ENCODE results near the gene FLII. TPM values are rescaled to one million over a fixed set of nuclear protein-coding genes. Genes with fewer than 3 reads are reported as not detected.

FLII gene
- total and polyA plus RNA-seq, 2 of the 13 experiments (the other 11 are each of a cell fraction or from before 2014, with no cell fraction given) = 130 to 303 TPM

DNA sequence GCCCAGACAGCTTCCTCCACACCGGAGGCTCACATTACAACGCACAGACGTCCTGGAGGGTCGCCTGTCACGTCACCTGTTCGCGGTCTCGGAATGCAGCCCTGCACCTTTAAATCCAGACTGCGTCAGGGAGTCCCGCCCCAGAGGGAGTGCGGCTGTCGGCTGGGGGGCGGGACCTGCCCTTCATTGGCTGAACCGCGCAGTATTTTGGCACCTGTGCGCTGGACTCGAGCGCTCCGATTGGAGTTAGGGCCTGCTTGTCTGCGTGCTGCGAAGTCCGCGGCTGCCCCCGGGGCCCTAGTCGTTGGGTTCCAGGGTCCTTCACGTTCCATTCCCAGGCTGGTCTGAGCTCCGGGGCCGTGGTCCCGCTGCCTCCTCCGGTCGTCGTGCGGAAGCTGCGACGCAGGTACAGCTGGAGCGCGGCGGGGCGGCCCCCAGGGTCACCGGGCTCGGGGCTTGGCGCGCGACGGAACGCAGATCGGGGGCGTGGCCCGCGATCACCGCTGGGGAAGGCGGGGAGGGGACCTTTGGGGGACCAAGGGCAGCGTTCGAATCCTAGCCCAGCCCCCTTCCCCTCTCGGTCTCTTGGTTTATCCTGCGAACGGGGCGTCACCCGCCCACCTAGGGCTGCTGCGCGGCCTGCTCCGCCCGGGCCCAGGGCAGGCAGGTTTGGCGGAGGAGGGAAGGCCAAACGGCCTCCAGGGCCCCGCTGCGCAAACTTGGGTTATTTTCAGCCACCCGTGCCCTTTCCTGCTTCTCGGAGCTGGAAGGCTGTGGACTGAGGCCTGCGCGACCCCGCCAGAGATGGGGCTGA lies 2.0 kb upstream of the FLII start, which contains the start of gene MIEF2 (continued):
- TF ChIP-seq ZNF552 (CRISPR knock-in tag; IDR thresholded peaks at IDR 0.05; ENCODE audit: borderline replicate concordance) (0 out of 2 replicates have a peak, but pooled peaks have one; percentile 28), ZNF891 (CRISPR knock-in tag; IDR thresholded peaks at IDR 0.05) (no peak), BRD4 (CRISPR knock-in tag; IDR thresholded peaks at IDR 0.05) (no peak), SIN3B (IDR thresholded peaks at IDR 0.05; ENCODE audit: low read length) (no peak), PHB2 (IDR thresholded peaks at IDR 0.05; ENCODE audit: partially characterized antibody) (no peak), TBL1XR1 (IDR thresholded peaks at IDR 0.05; ENCODE audit: borderline replicate concordance, low read length, partially characterized antibody) (no peak), PRMT3 (CRISPR knock-in tag; IDR thresholded peaks at IDR 0.05; ENCODE audit: borderline replicate concordance, low read depth) (no peak)
- TF ChIP-seq, protein P1, sequence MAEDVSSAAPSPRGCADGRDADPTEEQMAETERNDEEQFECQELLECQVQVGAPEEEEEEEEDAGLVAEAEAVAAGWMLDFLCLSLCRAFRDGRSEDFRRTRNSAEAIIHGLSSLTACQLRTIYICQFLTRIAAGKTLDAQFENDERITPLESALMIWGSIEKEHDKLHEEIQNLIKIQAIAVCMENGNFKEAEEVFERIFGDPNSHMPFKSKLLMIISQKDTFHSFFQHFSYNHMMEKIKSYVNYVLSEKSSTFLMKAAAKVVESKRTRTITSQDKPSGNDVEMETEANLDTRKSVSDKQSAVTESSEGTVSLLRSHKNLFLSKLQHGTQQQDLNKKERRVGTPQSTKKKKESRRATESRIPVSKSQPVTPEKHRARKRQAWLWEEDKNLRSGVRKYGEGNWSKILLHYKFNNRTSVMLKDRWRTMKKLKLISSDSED (CRISPR knock-in tag; IDR thresholded peaks at IDR 0.05) = 0 out of 2 replicates have a peak, but pooled peaks have one; percentile 84
- TF ChIP-seq, protein P2, sequence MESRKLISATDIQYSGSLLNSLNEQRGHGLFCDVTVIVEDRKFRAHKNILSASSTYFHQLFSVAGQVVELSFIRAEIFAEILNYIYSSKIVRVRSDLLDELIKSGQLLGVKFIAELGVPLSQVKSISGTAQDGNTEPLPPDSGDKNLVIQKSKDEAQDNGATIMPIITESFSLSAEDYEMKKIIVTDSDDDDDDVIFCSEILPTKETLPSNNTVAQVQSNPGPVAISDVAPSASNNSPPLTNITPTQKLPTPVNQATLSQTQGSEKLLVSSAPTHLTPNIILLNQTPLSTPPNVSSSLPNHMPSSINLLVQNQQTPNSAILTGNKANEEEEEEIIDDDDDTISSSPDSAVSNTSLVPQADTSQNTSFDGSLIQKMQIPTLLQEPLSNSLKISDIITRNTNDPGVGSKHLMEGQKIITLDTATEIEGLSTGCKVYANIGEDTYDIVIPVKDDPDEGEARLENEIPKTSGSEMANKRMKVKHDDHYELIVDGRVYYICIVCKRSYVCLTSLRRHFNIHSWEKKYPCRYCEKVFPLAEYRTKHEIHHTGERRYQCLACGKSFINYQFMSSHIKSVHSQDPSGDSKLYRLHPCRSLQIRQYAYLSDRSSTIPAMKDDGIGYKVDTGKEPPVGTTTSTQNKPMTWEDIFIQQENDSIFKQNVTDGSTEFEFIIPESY (CRISPR knock-in tag; IDR thresholded peaks at IDR 0.05) = no peak
- TF ChIP-seq, protein P3, sequence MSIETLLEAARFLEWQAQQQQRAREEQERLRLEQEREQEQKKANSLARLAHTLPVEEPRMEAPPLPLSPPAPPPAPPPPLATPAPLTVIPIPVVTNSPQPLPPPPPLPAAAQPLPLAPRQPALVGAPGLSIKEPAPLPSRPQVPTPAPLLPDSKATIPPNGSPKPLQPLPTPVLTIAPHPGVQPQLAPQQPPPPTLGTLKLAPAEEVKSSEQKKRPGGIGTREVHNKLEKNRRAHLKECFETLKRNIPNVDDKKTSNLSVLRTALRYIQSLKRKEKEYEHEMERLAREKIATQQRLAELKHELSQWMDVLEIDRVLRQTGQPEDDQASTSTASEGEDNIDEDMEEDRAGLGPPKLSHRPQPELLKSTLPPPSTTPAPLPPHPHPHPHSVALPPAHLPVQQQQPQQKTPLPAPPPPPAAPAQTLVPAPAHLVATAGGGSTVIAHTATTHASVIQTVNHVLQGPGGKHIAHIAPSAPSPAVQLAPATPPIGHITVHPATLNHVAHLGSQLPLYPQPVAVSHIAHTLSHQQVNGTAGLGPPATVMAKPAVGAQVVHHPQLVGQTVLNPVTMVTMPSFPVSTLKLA (IDR thresholded peaks at IDR 0.05) = no peak
- TF ChIP-seq, protein P4, sequence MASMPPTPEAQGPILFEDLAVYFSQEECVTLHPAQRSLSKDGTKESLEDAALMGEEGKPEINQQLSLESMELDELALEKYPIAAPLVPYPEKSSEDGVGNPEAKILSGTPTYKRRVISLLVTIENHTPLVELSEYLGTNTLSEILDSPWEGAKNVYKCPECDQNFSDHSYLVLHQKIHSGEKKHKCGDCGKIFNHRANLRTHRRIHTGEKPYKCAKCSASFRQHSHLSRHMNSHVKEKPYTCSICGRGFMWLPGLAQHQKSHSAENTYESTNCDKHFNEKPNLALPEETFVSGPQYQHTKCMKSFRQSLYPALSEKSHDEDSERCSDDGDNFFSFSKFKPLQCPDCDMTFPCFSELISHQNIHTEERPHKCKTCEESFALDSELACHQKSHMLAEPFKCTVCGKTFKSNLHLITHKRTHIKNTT (CRISPR knock-in tag; IDR thresholded peaks at IDR 0.05) = no peak
- TF ChIP-seq, protein P5, sequence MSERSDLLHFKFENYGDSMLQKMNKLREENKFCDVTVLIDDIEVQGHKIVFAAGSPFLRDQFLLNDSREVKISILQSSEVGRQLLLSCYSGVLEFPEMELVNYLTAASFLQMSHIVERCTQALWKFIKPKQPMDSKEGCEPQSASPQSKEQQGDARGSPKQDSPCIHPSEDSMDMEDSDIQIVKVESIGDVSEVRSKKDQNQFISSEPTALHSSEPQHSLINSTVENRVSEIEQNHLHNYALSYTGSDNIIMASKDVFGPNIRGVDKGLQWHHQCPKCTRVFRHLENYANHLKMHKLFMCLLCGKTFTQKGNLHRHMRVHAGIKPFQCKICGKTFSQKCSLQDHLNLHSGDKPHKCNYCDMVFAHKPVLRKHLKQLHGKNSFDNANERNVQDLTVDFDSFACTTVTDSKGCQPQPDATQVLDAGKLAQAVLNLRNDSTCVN (CRISPR knock-in tag; IDR thresholded peaks at IDR 0.05; ENCODE audit: borderline replicate concordance) = peak; percentile 78; the same call in 1 of the 2 replicates
- TF ChIP-seq, protein P6, sequence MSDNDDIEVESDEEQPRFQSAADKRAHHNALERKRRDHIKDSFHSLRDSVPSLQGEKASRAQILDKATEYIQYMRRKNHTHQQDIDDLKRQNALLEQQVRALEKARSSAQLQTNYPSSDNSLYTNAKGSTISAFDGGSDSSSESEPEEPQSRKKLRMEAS (IDR thresholded peaks at IDR 0.05) = peak; percentile 55
- TF ChIP-seq, protein P7, sequence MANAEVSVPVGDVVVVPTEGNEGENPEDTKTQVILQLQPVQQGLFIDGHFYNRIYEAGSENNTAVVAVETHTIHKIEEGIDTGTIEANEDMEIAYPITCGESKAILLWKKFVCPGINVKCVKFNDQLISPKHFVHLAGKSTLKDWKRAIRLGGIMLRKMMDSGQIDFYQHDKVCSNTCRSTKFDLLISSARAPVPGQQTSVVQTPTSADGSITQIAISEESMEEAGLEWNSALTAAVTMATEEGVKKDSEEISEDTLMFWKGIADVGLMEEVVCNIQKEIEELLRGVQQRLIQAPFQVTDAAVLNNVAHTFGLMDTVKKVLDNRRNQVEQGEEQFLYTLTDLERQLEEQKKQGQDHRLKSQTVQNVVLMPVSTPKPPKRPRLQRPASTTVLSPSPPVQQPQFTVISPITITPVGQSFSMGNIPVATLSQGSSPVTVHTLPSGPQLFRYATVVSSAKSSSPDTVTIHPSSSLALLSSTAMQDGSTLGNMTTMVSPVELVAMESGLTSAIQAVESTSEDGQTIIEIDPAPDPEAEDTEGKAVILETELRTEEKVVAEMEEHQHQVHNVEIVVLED (CRISPR knock-in tag; IDR thresholded peaks at IDR 0.05; ENCODE audit: borderline replicate concordance) = peak; percentile 95

Measured in HepG2 (cell line).